PC-3 (cell line): ENCODE results near the gene PLEKHM3. TPM values are rescaled to one million over a fixed set of nuclear protein-coding genes. Genes with fewer than 3 reads are reported as not detected.

Experiments used
- ATAC-seq: fragments of 200-7000 bp; cut with Tn5 transposase; 2 replicates; pipeline ENCODE4 v1.9.1; 2020; ENCODE audit warnings: mild to moderate bottlenecking, moderate library complexity
- BruUV-seq: library from RNA; stranded (reverse); fragments of 400-500 nt; replicated peaks from 2 replicates; lab custom pipeline; 2021; lab: Mats Ljungman, UMichigan
- CTCF ChIA-PET: fragments of 300-600 bp; sonication (Branson Sonifier 250); formaldehyde crosslinking; loops from one replicate; lab custom pipeline; 2022; ENCODE audit warnings: antibody characterized with exemption; lab: Charles Lee
- POLR2A ChIA-PET: fragments of 300-600 bp; sonication (Branson Sonifier 250); formaldehyde crosslinking; loops from one replicate; lab custom pipeline; 2022; ENCODE audit warnings: antibody characterized with exemption; ENCODE audit not compliant: unreplicated experiment; lab: Charles Lee
- DNase-seq: peaks from one replicate; pipeline ENCODE4 v3.0.0-alpha.2; 2015
- H2AFZ ChIP-seq: fragments of 300-600 bp; sonication (generic); 2 replicates; pipeline ENCODE4 v1.6.0; 2016; ENCODE audit warnings: antibody characterized with exemption, low read length
- H3F3A ChIP-seq: fragments of 300-600 bp; sonication (generic); one replicate; pipeline ENCODE4 v1.6.0; 2017; ENCODE audit warnings: antibody characterized with exemption, low read length, control low read depth, mild to moderate bottlenecking; ENCODE audit not compliant: unreplicated experiment
- H3K27ac ChIP-seq: fragments of 300-600 bp; sonication (generic); 2 replicates; pipeline ENCODE4 v1.5.1; 2016; ENCODE audit warnings: mild to moderate bottlenecking, low read length
- H3K27me3 ChIP-seq: fragments of 300-600 bp; sonication (generic); 2 replicates; pipeline ENCODE4 v1.6.1; 2016; ENCODE audit warnings: low read length, mixed read lengths
- H3K36me3 ChIP-seq: fragments of 300-600 bp; sonication (generic); 2 replicates; pipeline ENCODE4 v1.6.1; 2016; ENCODE audit warnings: low read depth, mixed run types, low read length, mixed read lengths
- H3K4me1 ChIP-seq: fragments of 300-600 bp; sonication (generic); 2 replicates; pipeline ENCODE4 v1.5.1; 2016; ENCODE audit warnings: low read length; ENCODE audit not compliant: insufficient read depth
- H3K4me2 ChIP-seq: fragments of 300-600 bp; sonication (generic); 2 replicates; pipeline ENCODE4 v1.6.0; 2016; ENCODE audit warnings: low read length
- H3K4me3 ChIP-seq: fragments of 300-600 bp; sonication (generic); 2 replicates; pipeline ENCODE4 v1.5.1; 2016; ENCODE audit warnings: mild to moderate bottlenecking, low read length, mixed read lengths
- H3K79me2 ChIP-seq: fragments of 300-600 bp; sonication (generic); 2 replicates; pipeline ENCODE4 v1.6.1; 2017; ENCODE audit warnings: low read length, mixed read lengths
- H3K9ac ChIP-seq: fragments of 300-600 bp; sonication (generic); 2 replicates; pipeline ENCODE4 v1.6.0; 2016; ENCODE audit warnings: mild to moderate bottlenecking, low read length
- H3K9me2 ChIP-seq: fragments of 300-600 bp; sonication (generic); replicated peaks from 2 replicates; pipeline ENCODE4 v1.6.1; 2016; ENCODE audit warnings: mixed run types, low read length, mixed read lengths
- H3K9me3 ChIP-seq: fragments of 300-600 bp; sonication (generic); 2 replicates; pipeline ENCODE4 v1.6.1; 2016; ENCODE audit warnings: low read length, mixed read lengths
- H4K20me1 ChIP-seq: fragments of 300-600 bp; sonication (generic); 2 replicates; pipeline ENCODE4 v1.6.1; 2016; ENCODE audit warnings: low read length, mixed read lengths
- EZH2 ChIP-seq: fragments of 300-600 bp; sonication (generic); IDR thresholded peaks from one replicate; pipeline ENCODE4 v1.6.1; 2017; ENCODE audit warnings: antibody characterized with exemption, mild to moderate bottlenecking, low read length; ENCODE audit not compliant: unreplicated experiment
- EZH2phosphoT487 ChIP-seq: fragments of 300-600 bp; sonication (generic); IDR thresholded peaks from 2 replicates; pipeline ENCODE4 v1.6.1; 2018; ENCODE audit warnings: mild to moderate bottlenecking, antibody characterized with exemption, low read length, borderline replicate concordance
- intact Hi-C: fragments of 100-400 bp; cut with micrococcal nuclease; formaldehyde crosslinking; loops from 2 replicates; pipeline ENCODE4 v1.9.0; 2023
- total RNA-seq: library from RNA; depleted of rRNA; stranded (reverse); fragments of >200 nt; gene quantifications from 2 replicates; pipeline ENCODE4 v1.2.3, GENCODE V29; 2014
- TF ChIP-seq, protein P1 (sequence below): fragments of 300-600 bp; sonication (generic); conservative IDR thresholded peaks from 2 replicates; pipeline ENCODE4 v1.5.1; 2017; ENCODE audit warnings: antibody characterized with exemption, low read depth, mild to moderate bottlenecking, low read length

The PLEKHM3 gene
- total RNA-seq, 1 experiment from 2014 or later, result 5.9 TPM

DNA sequence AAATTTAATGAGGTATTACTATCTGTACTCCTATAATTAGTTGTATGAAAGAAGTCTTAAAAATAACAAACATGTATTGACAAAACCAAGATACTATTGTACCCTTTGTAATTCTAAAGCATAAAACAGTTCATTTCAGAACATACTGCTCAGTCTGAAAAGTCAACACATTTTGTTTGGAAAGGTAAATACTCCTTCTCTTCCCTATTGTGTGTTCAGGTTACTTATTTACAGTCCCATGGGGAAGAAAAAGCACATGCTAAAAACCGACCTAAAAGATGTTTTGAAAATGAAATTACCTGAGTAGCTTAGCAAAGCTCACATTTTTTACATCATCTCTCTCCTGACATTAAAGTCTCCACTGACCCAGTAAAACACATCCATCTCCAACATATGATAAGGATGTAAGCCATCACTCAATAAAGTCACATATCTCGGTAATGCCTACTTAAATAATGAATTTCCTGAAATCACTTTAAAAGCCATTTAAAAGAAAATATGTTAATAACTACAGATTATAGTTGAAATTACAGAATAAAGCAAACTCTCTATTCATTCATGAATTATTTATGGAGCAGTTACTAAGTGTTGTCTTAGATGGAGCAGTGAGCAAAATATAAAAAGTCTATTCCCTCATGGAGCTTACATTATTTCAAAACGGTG lies 180.0 kb downstream of the PLEKHM3 start:
- ChIA-PET CTCF (interaction anchor here (0.6 kb wide), 1 partner anchor 189 kb away, joined by 3 read pairs; no protein-coding TSS in a partner anchor), POLR2A (no interaction called here)
- H3K4me3 ChIP-seq, result no peak overlapping the region
- H3K36me3 ChIP-seq, result no peaks in the 10 kb centered on the region
- no peaks in the 10 kb centered on the region for H3K9me3 ChIP-seq
- H3K27ac ChIP-seq, result no peak overlapping the region
- peaks cover 16% of the 10 kb centered on the region for H3K4me1 ChIP-seq
- no peak for ATAC-seq
- no peak overlapping the region for H3K9ac ChIP-seq
- H3K79me2 ChIP-seq, result no peaks in the 10 kb centered on the region
- H2AFZ ChIP-seq, result no peak overlapping the region
- TF ChIP-seq EZH2 (no peak), EZH2phosphoT487 (no peak)
- TF ChIP-seq, protein P1, sequence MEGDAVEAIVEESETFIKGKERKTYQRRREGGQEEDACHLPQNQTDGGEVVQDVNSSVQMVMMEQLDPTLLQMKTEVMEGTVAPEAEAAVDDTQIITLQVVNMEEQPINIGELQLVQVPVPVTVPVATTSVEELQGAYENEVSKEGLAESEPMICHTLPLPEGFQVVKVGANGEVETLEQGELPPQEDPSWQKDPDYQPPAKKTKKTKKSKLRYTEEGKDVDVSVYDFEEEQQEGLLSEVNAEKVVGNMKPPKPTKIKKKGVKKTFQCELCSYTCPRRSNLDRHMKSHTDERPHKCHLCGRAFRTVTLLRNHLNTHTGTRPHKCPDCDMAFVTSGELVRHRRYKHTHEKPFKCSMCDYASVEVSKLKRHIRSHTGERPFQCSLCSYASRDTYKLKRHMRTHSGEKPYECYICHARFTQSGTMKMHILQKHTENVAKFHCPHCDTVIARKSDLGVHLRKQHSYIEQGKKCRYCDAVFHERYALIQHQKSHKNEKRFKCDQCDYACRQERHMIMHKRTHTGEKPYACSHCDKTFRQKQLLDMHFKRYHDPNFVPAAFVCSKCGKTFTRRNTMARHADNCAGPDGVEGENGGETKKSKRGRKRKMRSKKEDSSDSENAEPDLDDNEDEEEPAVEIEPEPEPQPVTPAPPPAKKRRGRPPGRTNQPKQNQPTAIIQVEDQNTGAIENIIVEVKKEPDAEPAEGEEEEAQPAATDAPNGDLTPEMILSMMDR, result no peak
- H3F3A ChIP-seq, result no peaks in the 10 kb centered on the region
- DNase-seq, result no peak
- H4K20me1 ChIP-seq, result no peaks in the 10 kb centered on the region
- no peaks in the 10 kb centered on the region for H3K27me3 ChIP-seq
- H3K4me2 ChIP-seq, result no peak overlapping the region
- no peaks in the 10 kb centered on the region for H3K9me2 ChIP-seq
- no TSS peak for BruUV-seq
- intact Hi-C loops, result loop anchor here (5.0 kb wide), 1 partner anchor 127 kb away; no protein-coding TSS in a partner anchor

DNA sequence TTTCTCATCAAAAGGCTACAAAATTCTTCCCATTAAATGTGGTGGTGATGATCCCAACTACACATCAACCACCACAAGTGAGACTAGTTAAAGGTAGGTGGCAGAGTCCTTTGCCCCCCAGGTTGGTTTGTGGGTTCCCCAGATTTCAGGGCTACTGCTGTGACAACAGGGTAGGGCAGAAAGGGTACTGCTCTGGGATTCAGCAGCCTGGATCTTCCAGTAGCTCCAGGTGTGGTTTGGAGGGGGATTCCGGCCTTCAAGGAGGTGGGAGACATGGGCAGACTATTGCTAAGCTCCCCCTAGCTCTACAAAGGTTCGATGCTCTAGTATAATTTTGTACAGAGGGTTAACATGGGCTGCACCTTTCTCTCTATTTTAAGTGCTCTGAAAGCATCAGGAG lies 180.7 kb downstream of the PLEKHM3 start:
- Histone ChIP-seq H4K20me1 (no peaks in the 10 kb centered on the region), H3K79me2 (no peaks in the 10 kb centered on the region), H3K9ac (no peak overlapping the region), H3K9me3 (no peaks in the 10 kb centered on the region), H3K9me2 (no peaks in the 10 kb centered on the region), H3K4me3 (no peak overlapping the region), H3F3A (no peaks in the 10 kb centered on the region), H3K4me2 (no peak overlapping the region), H2AFZ (no peak overlapping the region), H3K4me1 (peaks cover 16% of the 10 kb centered on the region), H3K27ac (no peak overlapping the region), H3K27me3 (no peaks in the 10 kb centered on the region), H3K36me3 (no peaks in the 10 kb centered on the region)
- BruUV-seq, result no TSS peak
- TF ChIP-seq EZH2 (no peak), EZH2phosphoT487 (no peak)
- TF ChIP-seq, protein P1, result no peak
- intact Hi-C loops, result loop anchor here (5.0 kb wide), 1 partner anchor 128 kb away; no protein-coding TSS in a partner anchor
- DNase-seq (no peak), ATAC-seq (no peak)
- ChIA-PET POLR2A (no interaction called here), CTCF (interaction anchor here (0.6 kb wide), 1 partner anchor 190 kb away, joined by 3 read pairs; no protein-coding TSS in a partner anchor)

GRCh38 chr2:207840101-207840500 lies 185.2 kb downstream of the PLEKHM3 start:
- H2AFZ ChIP-seq, result no peak overlapping the region
- H3K79me2 ChIP-seq, result no peaks in the 10 kb centered on the region
- no peaks in the 10 kb centered on the region for H3K36me3 ChIP-seq
- no peak overlapping the region for H3K4me3 ChIP-seq
- no peak overlapping the region for H3K9ac ChIP-seq
- BruUV-seq, result no TSS peak
- no peaks in the 10 kb centered on the region for H3K9me2 ChIP-seq
- H3K27ac ChIP-seq, result no peak overlapping the region
- no peaks in the 10 kb centered on the region for H3K4me1 ChIP-seq
- POLR2A ChIA-PET, result no interaction called here
- DNase-seq (no peak), ATAC-seq (no peak)
- H3F3A ChIP-seq, result no peaks in the 10 kb centered on the region
- H3K27me3 ChIP-seq, result no peaks in the 10 kb centered on the region
- TF ChIP-seq, protein P1, result no peak
- TF ChIP-seq EZH2, result no peak
- no peaks in the 10 kb centered on the region for H3K9me3 ChIP-seq
- no peaks in the 10 kb centered on the region for H4K20me1 ChIP-seq
- no peak overlapping the region for H3K4me2 ChIP-seq
- intact Hi-C loops, result no loop called here
- CTCF ChIA-PET, result no interaction called here
